Measurements from ENCODE around the gene CES2.

GRCh38 chr16:66919569-66920298 is 15.6 kb upstream of the CES2 start:
- TF ChIP-seq EZH2 (IDR thresholded peaks at IDR 0.05) (no peak), POLR2AphosphoS5 (IDR thresholded peaks at IDR 0.05; ENCODE audit: borderline replicate concordance, low read depth, low read length) (no peak), FOXP2 (optimal IDR thresholded peaks at IDR 0.05; ENCODE audit: control extremely low read depth, extremely low read length, insufficient read depth) (no peak)

Data from SK-N-MC (cell line).